ENCODE results near the gene SLC25A3.
A peak's percentile ranks its signal among the peaks of the same experiment; 100 is the strongest.
"Not testable (repeated sequence)": the region's sequence is repeated elsewhere in the genome, so short reads cannot be mapped to it uniquely, and the experiment has no call there.

The SLC25A3 gene

GRCh38 chr12:98593351-98594049 lies at the start of gene SLC25A3:
Gene SLC25A3, plus strand, starts transcription at chr12:98593686. Its CDS starts 293 bp downstream, at chr12:98593979.
- DNase-seq (ENCODE audit: low read depth, low spot score), result peak; percentile 97

DNA sequence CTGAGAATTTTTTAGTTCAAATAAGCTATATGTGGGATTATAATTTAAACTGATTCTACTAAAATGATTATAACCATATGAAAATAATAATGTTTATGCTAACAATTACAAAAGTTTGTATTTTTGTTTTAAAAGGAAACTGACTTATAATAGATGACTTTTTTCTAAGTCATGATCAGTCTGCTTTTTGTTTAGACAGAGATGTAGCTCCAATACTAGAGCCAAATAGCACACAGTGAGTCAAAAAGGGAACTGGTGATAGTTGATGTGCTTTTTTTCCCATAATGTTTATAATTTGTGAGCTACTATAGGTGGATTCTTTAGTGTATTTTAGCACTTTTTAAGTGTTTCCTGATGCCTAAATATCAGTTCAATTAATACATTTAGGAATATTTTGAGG lies 49.8 kb upstream of the SLC25A3 start:
- no peak for DNase-seq (ENCODE audit: low read depth, low spot score)

GRCh38 chr12:98544751-98545150 lies 48.7 kb upstream of the SLC25A3 start:
- DNase-seq (ENCODE audit: low read depth, low spot score), result no peak

DNA sequence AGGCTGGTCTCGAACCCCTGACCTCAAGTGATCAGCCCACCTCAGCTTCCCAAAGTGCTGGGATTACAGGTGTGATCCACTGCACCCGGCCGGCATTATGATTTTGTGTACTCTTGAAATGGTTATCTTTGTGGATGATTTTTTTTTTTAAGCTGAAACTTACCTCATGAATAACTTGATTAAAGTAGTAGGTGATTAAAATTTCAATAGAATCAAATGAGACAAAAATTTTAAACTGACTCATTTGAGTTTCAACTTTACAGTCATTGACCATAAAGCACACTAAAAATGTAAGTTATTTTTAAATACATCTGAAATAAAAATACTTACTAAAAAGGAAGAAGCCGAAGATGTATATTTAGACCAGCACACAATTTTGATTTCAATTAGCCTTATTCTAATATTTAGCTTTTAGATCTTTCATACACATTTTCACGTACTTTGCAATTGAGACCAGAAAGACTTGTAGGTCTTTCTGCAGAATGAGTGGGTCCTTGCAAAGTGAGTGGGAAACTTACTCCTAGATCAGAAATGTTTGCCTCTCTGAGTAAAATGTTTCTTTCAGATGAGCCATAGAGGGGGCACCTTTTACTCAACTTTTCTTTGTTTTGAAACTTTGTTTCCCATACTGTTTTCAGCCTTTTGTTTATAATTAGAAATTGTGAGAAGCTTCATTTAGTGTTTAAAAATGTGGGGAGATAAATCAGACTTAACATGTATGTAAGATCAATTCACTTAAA lies 43.9 kb upstream of the SLC25A3 start:
- DNase-seq (ENCODE audit: low read depth, low spot score), result no peak

DNA sequence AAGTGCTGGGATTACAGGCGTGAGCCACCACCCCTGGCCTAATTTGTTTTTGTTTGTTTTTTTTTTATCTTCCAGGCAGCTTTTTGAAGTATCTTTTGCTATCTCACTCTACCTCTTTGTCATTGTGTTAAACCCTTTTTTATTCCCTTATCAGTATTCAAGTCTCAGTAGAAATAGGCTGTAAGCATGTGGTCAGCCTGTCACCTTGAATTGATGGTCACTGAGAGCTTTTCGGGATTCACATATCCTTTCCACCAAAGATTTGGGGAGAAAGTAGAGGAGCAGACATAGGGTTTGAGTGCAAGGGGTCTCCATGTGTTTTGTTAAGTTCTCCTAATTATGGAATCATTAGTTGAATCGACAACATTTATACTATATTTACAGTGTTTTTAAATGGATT lies 41.7 kb upstream of the SLC25A3 start:
- no peak for DNase-seq (ENCODE audit: low read depth, low spot score)

DNA sequence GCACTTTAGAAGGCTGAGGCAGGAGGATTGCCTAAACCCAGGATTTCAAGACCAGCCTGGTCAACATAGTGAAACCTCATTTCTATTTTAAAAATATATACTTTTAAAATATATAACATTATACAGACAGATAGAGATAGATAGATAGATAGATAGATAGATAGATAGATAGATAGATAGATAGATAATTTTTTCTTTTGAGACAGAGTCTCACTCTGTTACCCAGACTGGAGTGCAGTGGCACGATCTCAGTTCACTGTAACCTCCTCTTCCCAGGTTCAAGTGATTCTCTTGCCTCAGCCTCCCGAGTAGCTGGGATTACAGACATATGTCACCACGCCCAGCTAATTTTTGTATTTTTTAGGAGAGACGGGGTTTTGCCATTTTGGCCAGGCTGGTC lies 35.4 kb upstream of the SLC25A3 start:
- not testable (repeated sequence) for DNase-seq (ENCODE audit: low read depth, low spot score)

- no peak for DNase-seq (ENCODE audit: low read depth, low spot score)
These were observed 33.8 kb upstream of the SLC25A3 start for GRCh38 chr12:98559666-98560065.

GRCh38 chr12:98561846-98562245 lies 31.6 kb upstream of the SLC25A3 start:
- DNase-seq (ENCODE audit: low read depth, low spot score), result no peak

GRCh38 chr12:98572010-98572409 lies 21.5 kb upstream of the SLC25A3 start:
- no peak for DNase-seq (ENCODE audit: low read depth, low spot score)

GRCh38 chr12:98574110-98574509 lies 19.4 kb upstream of the SLC25A3 start:
- DNase-seq (ENCODE audit: low read depth, low spot score), result no peak

GRCh38 chr12:98575013-98575412 lies 18.5 kb upstream of the SLC25A3 start:
- no peak for DNase-seq (ENCODE audit: low read depth, low spot score)

- DNase-seq (ENCODE audit: low read depth, low spot score), result not testable (repeated sequence)
These were observed 16.7 kb upstream of the SLC25A3 start for GRCh38 chr12:98576795-98577194.

DNA sequence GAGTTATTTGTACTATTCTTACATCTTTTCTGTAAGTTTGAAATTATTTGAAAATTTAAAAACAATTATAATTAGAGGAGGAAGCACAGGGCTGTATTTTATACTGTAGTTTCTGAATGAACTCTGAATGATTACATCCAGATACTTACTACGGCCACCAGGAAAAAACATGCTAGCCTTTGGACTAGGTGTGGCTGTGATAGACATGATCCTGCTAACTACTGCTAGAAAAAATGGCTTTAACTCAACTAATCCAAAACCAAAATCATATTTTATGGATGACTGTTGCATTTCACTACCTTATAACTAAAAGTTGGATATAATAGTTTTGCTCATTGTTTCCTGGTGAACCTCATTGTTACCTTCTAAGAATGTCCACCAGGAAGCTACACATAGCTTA lies 15.1 kb upstream of the SLC25A3 start:
- no peak for DNase-seq (ENCODE audit: low read depth, low spot score)

- DNase-seq (ENCODE audit: low read depth, low spot score), result peak; percentile 46
These were observed 14.7 kb upstream of the SLC25A3 start for GRCh38 chr12:98578821-98579220.

- peak; percentile 25 for DNase-seq (ENCODE audit: low read depth, low spot score)
These were observed 14.1 kb upstream of the SLC25A3 start for GRCh38 chr12:98579347-98579746.

- no peak for DNase-seq (ENCODE audit: low read depth, low spot score)
These were observed 13.7 kb upstream of the SLC25A3 start for GRCh38 chr12:98579835-98580234.

DNA sequence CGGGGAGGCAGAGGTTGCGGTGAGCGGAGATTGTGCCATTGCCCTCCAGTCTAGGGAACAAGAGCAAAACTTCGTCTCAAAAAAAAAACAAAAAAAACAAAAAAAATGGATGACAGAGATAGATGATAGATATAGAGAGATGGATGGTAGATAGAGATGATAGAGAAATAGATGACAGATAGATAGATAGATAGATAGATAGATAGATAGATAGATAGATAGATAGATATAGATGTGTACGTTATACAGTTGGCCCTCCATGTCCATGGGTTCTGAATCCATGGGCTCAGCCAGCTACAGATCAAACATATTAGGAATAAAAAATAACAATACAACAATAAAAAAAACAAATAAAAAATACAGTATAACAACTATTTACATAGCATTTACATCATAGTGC lies 12.8 kb upstream of the SLC25A3 start:
- no peak for DNase-seq (ENCODE audit: low read depth, low spot score)

GRCh38 chr12:98581101-98581500 lies 12.4 kb upstream of the SLC25A3 start:
- no peak for DNase-seq (ENCODE audit: low read depth, low spot score)

DNA sequence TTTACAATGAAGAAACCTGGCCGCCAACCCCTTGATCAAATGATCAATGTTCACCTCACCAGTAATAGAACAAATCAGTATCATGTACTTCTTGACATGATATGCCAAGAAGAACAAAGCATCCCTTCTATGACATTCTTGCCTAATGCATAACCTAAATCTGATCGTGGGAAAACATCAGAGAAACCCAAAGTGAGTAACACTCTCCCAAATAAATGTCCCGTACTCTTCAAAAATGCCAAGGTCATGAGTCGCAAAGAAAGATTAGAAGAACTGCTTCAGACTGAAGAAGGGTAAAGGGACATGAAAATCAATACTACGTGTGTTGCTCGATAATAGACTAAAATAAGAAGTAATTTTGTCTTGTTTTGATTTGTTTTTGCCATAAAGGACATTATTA lies 11.4 kb upstream of the SLC25A3 start:
- no peak for DNase-seq (ENCODE audit: low read depth, low spot score)

GRCh38 chr12:98587084-98587483 lies 6.4 kb upstream of the SLC25A3 start:
- no peak for DNase-seq (ENCODE audit: low read depth, low spot score)

- no peak for DNase-seq (ENCODE audit: low read depth, low spot score)
These were observed 2.3 kb upstream of the SLC25A3 start for GRCh38 chr12:98591209-98591608.

GRCh38 chr12:98592825-98593322 lies 612 bp upstream of the SLC25A3 start:
- no peak for DNase-seq (ENCODE audit: low read depth, low spot score)
